Upper lobe of right lung (tissue), 1 donor: ENCODE data around the gene ADORA3. TPM values are rescaled to one million over a fixed set of nuclear protein-coding genes. Genes with fewer than 3 reads are reported as not detected.

Experiments used
- ATAC-seq: fragments of 200-7000 bp; cut with Tn5 transposase; one replicate; pipeline ENCODE4 v1.9.1; 2020; ENCODE audit warnings: mild to moderate bottlenecking, moderate library complexity
- DNase-seq: peaks from one replicate; pipeline ENCODE4 v3.0.0-alpha.2; 2020
- H3K27ac ChIP-seq: fragments of 200-600 bp; one replicate; pipeline ENCODE4 v1.8.0; 2022
- H3K27me3 ChIP-seq: fragments of 200-600 bp; one replicate; pipeline ENCODE4 v1.8.0; 2022; ENCODE audit warnings: mild to moderate bottlenecking
- H3K36me3 ChIP-seq: fragments of 200-600 bp; one replicate; pipeline ENCODE4 v1.8.0; 2022
- H3K4me1 ChIP-seq: fragments of 200-600 bp; one replicate; pipeline ENCODE4 v1.8.0; 2022
- H3K4me3 ChIP-seq: fragments of 200-600 bp; one replicate; pipeline ENCODE4 v1.8.0; 2022; ENCODE audit warnings: mild to moderate bottlenecking
- H3K9me3 ChIP-seq: fragments of 200-600 bp; one replicate; pipeline ENCODE4 v1.8.0; 2022
- intact Hi-C: fragments of 100-400 bp; cut with DNase I; formaldehyde crosslinking; loops from one replicate; pipeline ENCODE4 v1.11.0; 2022
- total RNA-seq: library from RNA; stranded (reverse); fragmentation: NEBNext Ultra II Directional; extraction: Animal tissue kit (Norgen Biotek cat#: 25700); gene quantifications from one replicate; pipeline ENCODE4 v1.2.1, GENCODE V29; 2021
- TF ChIP-seq, protein P1 (sequence below): fragments of 200-600 bp; IDR thresholded peaks from one replicate; pipeline ENCODE4 v1.8.0; 2022; ENCODE audit warnings: antibody characterized with exemption
- donor health status: DM: no; HTN: yes; CAD: no; lungs with severe emphysema.

ADORA3 gene
- total RNA-seq, 1 donor from 2014 or later: 9.3 TPM

DNA sequence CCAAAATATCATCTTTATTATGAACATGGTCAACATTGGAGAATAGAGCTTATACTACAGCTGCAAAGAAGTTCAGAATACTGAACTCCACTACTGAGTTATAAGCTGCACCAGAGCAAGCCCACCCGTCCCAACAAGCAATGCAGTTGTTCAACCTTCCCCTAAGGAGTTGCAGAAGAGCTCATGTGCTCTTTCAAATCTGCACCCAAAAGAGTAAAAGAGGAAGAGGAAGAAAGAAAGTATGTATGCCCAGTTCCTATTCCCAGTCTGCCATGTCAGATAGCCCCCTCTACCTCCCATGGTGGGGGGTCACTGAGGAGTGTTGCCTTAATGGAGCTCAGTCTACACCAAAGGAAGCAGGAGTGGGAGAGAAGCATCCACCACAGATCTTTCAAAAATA is 22.8 kb downstream of the ADORA3 start:
- intact Hi-C loops: loop anchor here (10.0 kb wide), 1 partner anchor 274 kb away; the partner anchor contains the start of gene DDX20
- TF ChIP-seq, protein P1, sequence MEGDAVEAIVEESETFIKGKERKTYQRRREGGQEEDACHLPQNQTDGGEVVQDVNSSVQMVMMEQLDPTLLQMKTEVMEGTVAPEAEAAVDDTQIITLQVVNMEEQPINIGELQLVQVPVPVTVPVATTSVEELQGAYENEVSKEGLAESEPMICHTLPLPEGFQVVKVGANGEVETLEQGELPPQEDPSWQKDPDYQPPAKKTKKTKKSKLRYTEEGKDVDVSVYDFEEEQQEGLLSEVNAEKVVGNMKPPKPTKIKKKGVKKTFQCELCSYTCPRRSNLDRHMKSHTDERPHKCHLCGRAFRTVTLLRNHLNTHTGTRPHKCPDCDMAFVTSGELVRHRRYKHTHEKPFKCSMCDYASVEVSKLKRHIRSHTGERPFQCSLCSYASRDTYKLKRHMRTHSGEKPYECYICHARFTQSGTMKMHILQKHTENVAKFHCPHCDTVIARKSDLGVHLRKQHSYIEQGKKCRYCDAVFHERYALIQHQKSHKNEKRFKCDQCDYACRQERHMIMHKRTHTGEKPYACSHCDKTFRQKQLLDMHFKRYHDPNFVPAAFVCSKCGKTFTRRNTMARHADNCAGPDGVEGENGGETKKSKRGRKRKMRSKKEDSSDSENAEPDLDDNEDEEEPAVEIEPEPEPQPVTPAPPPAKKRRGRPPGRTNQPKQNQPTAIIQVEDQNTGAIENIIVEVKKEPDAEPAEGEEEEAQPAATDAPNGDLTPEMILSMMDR: no peak
- Histone ChIP-seq H3K9me3 (no peaks in the 10 kb centered on the region), H3K27me3 (no peaks in the 10 kb centered on the region), H3K4me3 (no peak overlapping the region), H3K27ac (no peak overlapping the region), H3K36me3 (no peaks in the 10 kb centered on the region), H3K4me1 (peaks cover 13% of the 10 kb centered on the region)
- ATAC-seq (peak; percentile 16), DNase-seq (no peak)

- TF ChIP-seq, protein P1: no peak
- intact Hi-C loops: no loop called here
- peak overlapping the region; percentile 38 for H3K4me3 ChIP-seq
- peaks cover 12% of the 10 kb centered on the region for H3K4me1 ChIP-seq
- H3K27me3 ChIP-seq: no peaks in the 10 kb centered on the region
- no peaks in the 10 kb centered on the region for H3K36me3 ChIP-seq
- H3K9me3 ChIP-seq: no peaks in the 10 kb centered on the region
- peak overlapping the region; percentile 85 for H3K27ac ChIP-seq
- DNase-seq: no peak
- peak; percentile 57 for ATAC-seq
These were observed 26.6 kb downstream of the ADORA3 start for GRCh38 chr1:111476761-111477309.

DNA sequence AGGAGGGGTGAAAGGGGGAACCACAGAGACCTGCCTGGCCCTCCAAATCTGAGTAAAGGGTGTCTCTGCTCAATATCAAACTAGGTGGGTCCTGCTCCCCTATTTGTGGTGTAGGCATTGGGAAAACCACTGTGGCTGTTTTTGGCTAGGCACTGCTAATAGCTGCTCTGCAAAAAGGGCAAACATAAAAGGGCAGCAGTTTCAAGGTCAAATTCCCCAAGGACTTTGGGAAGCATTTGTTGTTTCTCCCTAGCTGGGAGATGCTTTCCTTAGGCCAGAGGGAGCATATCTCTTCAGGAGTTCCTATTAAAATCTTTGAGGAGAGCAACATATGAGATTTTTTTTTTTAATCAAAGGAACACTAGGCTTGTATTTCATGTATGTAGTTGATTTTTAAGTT is 27.2 kb downstream of the ADORA3 start:
- no peaks in the 10 kb centered on the region for H3K27me3 ChIP-seq
- no peak for ATAC-seq
- no peak for DNase-seq
- no peaks in the 10 kb centered on the region for H3K36me3 ChIP-seq
- intact Hi-C loops: no loop called here
- peak overlapping the region; percentile 38 for H3K4me3 ChIP-seq
- peak overlapping the region; percentile 85 for H3K27ac ChIP-seq
- H3K9me3 ChIP-seq: no peaks in the 10 kb centered on the region
- TF ChIP-seq, protein P1: no peak
- peaks cover 11% of the 10 kb centered on the region for H3K4me1 ChIP-seq

DNA sequence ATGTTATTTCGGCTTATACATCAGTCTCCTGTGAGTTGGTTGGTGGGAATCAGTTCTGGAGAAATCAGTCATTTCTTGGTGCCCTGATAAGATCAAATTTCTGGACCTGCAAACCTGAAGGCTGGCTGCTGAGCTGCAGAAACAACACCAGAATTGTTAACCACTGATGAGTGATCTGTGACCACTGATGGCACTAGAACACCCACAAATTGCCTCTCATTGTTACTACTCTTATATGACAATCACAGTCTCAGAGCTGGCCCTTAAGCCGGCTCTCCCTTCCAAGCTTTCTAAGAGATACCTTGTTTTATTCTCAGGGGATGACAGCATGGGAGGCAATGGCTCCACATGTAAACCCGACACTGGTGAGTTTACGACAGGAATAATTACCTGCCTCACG is 27.7 kb downstream of the ADORA3 start:
- no peaks in the 10 kb centered on the region for H3K27me3 ChIP-seq
- no peak for ATAC-seq
- H3K9me3 ChIP-seq: no peaks in the 10 kb centered on the region
- H3K4me1 ChIP-seq: peaks cover 10% of the 10 kb centered on the region
- peaks cover 2% of the 10 kb centered on the region for H3K36me3 ChIP-seq
- H3K4me3 ChIP-seq: peak overlapping the region; percentile 38
- peak overlapping the region; percentile 85 for H3K27ac ChIP-seq
- intact Hi-C loops: no loop called here
- DNase-seq: no peak
- TF ChIP-seq, protein P1: no peak

GRCh38 chr1:111474521-111474920 is 28.9 kb downstream of the ADORA3 start:
- H3K27ac ChIP-seq: peak overlapping the region; percentile 85
- H3K4me3 ChIP-seq: peak overlapping the region; percentile 38
- no peak for DNase-seq
- no peaks in the 10 kb centered on the region for H3K9me3 ChIP-seq
- TF ChIP-seq, protein P1: no peak
- peaks cover 14% of the 10 kb centered on the region for H3K36me3 ChIP-seq
- peaks cover 5% of the 10 kb centered on the region for H3K4me1 ChIP-seq
- intact Hi-C loops: no loop called here
- no peak for ATAC-seq
- no peaks in the 10 kb centered on the region for H3K27me3 ChIP-seq

DNA sequence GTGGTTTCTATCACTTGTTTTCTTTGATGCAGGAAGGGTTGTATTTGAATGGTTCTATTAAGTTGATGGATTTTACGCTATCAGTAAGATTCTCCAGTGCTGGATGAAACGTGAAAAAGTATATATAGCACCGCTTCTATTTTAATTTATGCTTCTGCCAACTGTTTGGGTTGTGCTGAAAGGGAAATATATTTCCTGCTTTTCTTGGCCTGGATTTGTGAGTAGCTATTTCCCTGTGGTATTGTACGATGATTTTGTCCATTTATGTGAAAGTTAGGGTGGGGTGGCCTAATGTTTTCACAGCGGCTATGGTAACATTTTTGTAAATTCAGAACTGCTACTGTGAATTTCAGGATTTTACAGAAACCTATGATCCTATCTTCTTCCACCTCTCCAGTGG is 29.3 kb downstream of the ADORA3 start:
- peaks cover 18% of the 10 kb centered on the region for H3K36me3 ChIP-seq
- peak overlapping the region; percentile 85 for H3K27ac ChIP-seq
- no peaks in the 10 kb centered on the region for H3K9me3 ChIP-seq
- H3K4me3 ChIP-seq: peak overlapping the region; percentile 38
- TF ChIP-seq, protein P1: no peak
- DNase-seq: no peak
- peaks cover 5% of the 10 kb centered on the region for H3K4me1 ChIP-seq
- no peaks in the 10 kb centered on the region for H3K27me3 ChIP-seq
- ATAC-seq: no peak
- intact Hi-C loops: no loop called here
